Measurements from ENCODE around the gene OR52I2.

Gene OR52I2

GRCh38 chr11:4607781-4608666 is 26.5 kb downstream of the OR52I2 start, which contains the start of gene TRIM68:
Gene TRIM68, minus strand, starts transcription at chr11:4608231. Its CDS starts 2,727 bp downstream, at chr11:4605504.
- Histone ChIP-seq H3K27me3 (ENCODE audit: control insufficient read depth, insufficient read depth, low read length) (no peaks in the 10 kb centered on the region), H3K4me1 (ENCODE audit: control insufficient read depth, insufficient read depth, low read length) (peaks cover 4% of the 10 kb centered on the region; the same call in 1 of the 2 replicates), H3K27ac (ENCODE audit: low read depth, low read length) (peak within 1 kb of the TSS; percentile 95), H3K4me3 (ENCODE audit: low read depth, low read length) (peak within 1 kb of the TSS; percentile 78), H3K9me3 (ENCODE audit: control insufficient read depth, insufficient read depth, low read length) (0 out of 2 replicates have a peak, but pooled peaks cover 4% of the 10 kb centered on the region), H3K9ac (ENCODE audit: low read depth, low read length) (peak within 1 kb of the TSS; percentile 69), H3K36me3 (ENCODE audit: control insufficient read depth, insufficient read depth, low read length) (no peaks in the 10 kb centered on the region)

GRCh38 chr11:4610258-4610935 is 28.9 kb downstream of the OR52I2 start:
- Histone ChIP-seq H3K4me1 (ENCODE audit: control insufficient read depth, insufficient read depth, low read length) (peaks cover 4% of the 10 kb centered on the region; the same call in 1 of the 2 replicates), H3K27me3 (ENCODE audit: control insufficient read depth, insufficient read depth, low read length) (no peaks in the 10 kb centered on the region), H3K36me3 (ENCODE audit: control insufficient read depth, insufficient read depth, low read length) (no peaks in the 10 kb centered on the region), H3K4me3 (ENCODE audit: low read depth, low read length) (no peak overlapping the region), H3K9ac (ENCODE audit: low read depth, low read length) (no peak overlapping the region), H3K27ac (ENCODE audit: low read depth, low read length) (no peak overlapping the region), H3K9me3 (ENCODE audit: control insufficient read depth, insufficient read depth, low read length) (0 out of 2 replicates have a peak, but pooled peaks cover 4% of the 10 kb centered on the region)

- Histone ChIP-seq H3K4me3 (ENCODE audit: low read depth, low read length) (no peak overlapping the region), H3K36me3 (ENCODE audit: control insufficient read depth, insufficient read depth, low read length) (no peaks in the 10 kb centered on the region), H3K27ac (ENCODE audit: low read depth, low read length) (no peak overlapping the region), H3K4me1 (ENCODE audit: control insufficient read depth, insufficient read depth, low read length) (peaks cover 4% of the 10 kb centered on the region; the same call in 1 of the 2 replicates), H3K27me3 (ENCODE audit: control insufficient read depth, insufficient read depth, low read length) (no peaks in the 10 kb centered on the region), H3K9me3 (ENCODE audit: control insufficient read depth, insufficient read depth, low read length) (0 out of 2 replicates have a peak, but pooled peaks cover 4% of the 10 kb centered on the region), H3K9ac (ENCODE audit: low read depth, low read length) (no peak overlapping the region)
Measured at GRCh38 chr11:4611986-4612385, 30.4 kb downstream of the OR52I2 start.

DNA sequence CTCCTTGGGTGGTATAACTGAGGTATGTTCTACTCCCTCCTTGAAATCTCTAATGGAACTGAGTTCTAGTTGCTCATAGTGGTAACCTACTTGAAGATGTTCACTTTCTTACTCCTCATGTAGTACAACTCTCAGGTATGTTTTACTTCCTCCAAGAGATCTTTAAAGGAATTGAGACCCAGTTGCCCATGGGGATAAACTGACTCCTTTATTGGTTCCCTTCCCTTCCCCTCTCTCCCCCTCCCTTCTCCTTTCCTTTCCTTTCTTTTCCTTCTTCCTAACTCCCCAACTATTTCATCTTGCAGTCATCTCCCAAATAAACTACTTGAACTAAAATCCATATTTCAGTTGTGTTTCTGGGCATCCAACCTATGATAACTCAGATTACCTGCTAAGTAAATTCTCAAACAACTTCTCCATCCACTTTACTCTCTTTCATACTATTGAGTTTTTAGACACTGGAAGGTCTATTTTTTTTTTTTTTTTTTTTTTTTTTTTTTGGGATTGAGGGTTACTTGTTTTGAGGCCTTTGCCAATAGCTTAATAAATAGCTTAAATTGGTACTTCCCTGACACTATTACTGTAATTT is 34.4 kb downstream of the OR52I2 start:
- H3K36me3 ChIP-seq (ENCODE audit: control insufficient read depth, insufficient read depth, low read length), result no peaks in the 10 kb centered on the region
- H3K27me3 ChIP-seq (ENCODE audit: control insufficient read depth, insufficient read depth, low read length), result no peaks in the 10 kb centered on the region
- no peaks in the 10 kb centered on the region for H3K4me1 ChIP-seq (ENCODE audit: control insufficient read depth, insufficient read depth, low read length)
- no peak overlapping the region for H3K4me3 ChIP-seq (ENCODE audit: low read depth, low read length)
- no peak overlapping the region for H3K27ac ChIP-seq (ENCODE audit: low read depth, low read length)
- no peak overlapping the region for H3K9ac ChIP-seq (ENCODE audit: low read depth, low read length)
- no peaks in the 10 kb centered on the region for H3K9me3 ChIP-seq (ENCODE audit: control insufficient read depth, insufficient read depth, low read length)

DNA sequence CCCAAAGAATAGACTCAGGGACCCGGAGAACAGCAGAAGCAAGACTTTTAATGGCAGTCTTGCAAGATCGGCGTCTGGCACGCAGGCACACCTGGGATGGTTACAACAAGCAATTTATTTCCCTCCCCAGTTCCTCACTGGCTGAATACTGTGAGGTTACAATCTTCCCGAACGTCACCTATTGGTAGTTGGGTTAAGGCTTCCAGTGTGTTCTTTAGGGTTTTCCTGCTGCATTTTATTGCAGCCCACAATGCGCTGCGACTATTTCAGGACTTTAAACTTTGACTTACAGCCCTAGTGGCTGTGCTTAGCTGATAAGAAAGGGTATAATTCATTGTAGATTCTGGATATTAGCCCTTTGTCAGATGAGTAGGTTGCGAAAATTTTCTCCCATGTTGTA is 38.0 kb downstream of the OR52I2 start:
- Histone ChIP-seq H3K4me1 (ENCODE audit: control insufficient read depth, insufficient read depth, low read length) (no peaks in the 10 kb centered on the region), H3K9me3 (ENCODE audit: control insufficient read depth, insufficient read depth, low read length) (no peaks in the 10 kb centered on the region), H3K27me3 (ENCODE audit: control insufficient read depth, insufficient read depth, low read length) (no peaks in the 10 kb centered on the region), H3K9ac (ENCODE audit: low read depth, low read length) (no peak overlapping the region), H3K4me3 (ENCODE audit: low read depth, low read length) (no peak overlapping the region), H3K27ac (ENCODE audit: low read depth, low read length) (no peak overlapping the region), H3K36me3 (ENCODE audit: control insufficient read depth, insufficient read depth, low read length) (no peaks in the 10 kb centered on the region)

GRCh38 chr11:4626207-4627099 is 44.9 kb downstream of the OR52I2 start:
- H3K27ac ChIP-seq (ENCODE audit: low read depth, low read length), result no peak overlapping the region
- no peaks in the 10 kb centered on the region for H3K9me3 ChIP-seq (ENCODE audit: control insufficient read depth, insufficient read depth, low read length)
- no peak overlapping the region for H3K9ac ChIP-seq (ENCODE audit: low read depth, low read length)
- H3K4me3 ChIP-seq (ENCODE audit: low read depth, low read length), result no peak overlapping the region
- no peaks in the 10 kb centered on the region for H3K36me3 ChIP-seq (ENCODE audit: control insufficient read depth, insufficient read depth, low read length)
- H3K4me1 ChIP-seq (ENCODE audit: control insufficient read depth, insufficient read depth, low read length), result peaks cover 17% of the 10 kb centered on the region
- H3K27me3 ChIP-seq (ENCODE audit: control insufficient read depth, insufficient read depth, low read length), result no peaks in the 10 kb centered on the region

DNA sequence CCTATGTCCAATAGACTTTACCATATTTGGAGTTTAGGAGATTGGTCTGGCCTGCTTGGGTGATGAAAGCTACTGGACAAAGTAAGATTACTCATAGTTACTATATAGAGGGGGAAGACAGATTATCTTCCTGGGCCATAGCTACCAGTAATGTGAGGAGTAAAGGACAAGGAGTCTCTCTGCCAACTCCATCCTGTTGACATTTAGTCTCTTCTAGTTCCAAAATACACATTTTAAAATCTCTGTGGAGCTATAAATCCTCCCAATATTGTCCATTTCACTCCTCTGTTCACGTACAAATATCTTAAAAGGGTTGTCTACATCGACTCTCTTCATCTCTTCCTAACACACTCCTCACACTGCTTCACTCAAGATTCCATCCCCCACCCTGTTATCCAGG is 54.6 kb downstream of the OR52I2 start:
- H3K9ac ChIP-seq (ENCODE audit: low read depth, low read length), result no peak overlapping the region
- H3K36me3 ChIP-seq (ENCODE audit: control insufficient read depth, insufficient read depth, low read length), result no peaks in the 10 kb centered on the region
- no peak overlapping the region for H3K27ac ChIP-seq (ENCODE audit: low read depth, low read length)
- peaks cover 9% of the 10 kb centered on the region for H3K27me3 ChIP-seq (ENCODE audit: control insufficient read depth, insufficient read depth, low read length)
- H3K4me1 ChIP-seq (ENCODE audit: control insufficient read depth, insufficient read depth, low read length), result no peaks in the 10 kb centered on the region
- no peak overlapping the region for H3K4me3 ChIP-seq (ENCODE audit: low read depth, low read length)
- H3K9me3 ChIP-seq (ENCODE audit: control insufficient read depth, insufficient read depth, low read length), result no peaks in the 10 kb centered on the region

DNA sequence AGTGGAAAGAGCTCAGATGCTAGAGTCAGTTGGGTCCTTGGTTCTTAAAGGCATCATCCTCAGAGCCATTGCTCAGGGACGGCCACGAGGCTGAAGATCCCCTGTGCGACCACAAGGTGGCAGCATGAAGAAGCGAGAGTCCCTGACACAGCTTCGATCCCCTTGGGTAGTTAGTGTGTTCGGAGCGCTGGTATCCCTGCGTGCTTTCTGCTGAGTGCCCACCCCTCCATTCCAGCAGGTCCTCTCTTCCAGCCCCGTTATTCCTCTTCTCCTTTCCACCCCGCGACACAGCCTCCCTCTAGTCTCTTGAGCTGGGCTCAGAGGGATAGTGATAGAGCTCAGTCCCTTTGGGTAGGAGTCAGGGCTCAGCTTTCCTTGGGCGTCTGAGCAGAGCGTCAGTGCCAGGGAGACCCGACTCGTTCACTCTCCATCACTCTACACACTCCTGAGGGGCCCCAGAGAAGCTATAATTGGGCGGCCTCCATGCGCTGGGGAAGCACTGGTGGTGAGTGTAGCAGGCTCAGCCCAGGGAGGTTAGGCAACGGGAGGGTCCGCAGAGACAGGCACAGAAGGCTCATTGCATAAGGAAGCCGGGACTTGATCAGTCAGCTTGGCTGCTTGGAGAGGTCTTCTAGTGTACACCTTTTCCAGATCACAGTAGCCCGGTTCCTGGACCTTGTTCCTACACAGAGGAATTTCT is 55.6 kb downstream of the OR52I2 start, which contains the start of gene OR51D1:
TSS of gene OR51D1 (plus strand) at position 516 of the 700 bp plus-strand sequence. CDS start 2,314 bp downstream, outside the sequence.
- Histone ChIP-seq H3K9me3 (ENCODE audit: control insufficient read depth, insufficient read depth, low read length) (no peaks in the 10 kb centered on the region), H3K27me3 (ENCODE audit: control insufficient read depth, insufficient read depth, low read length) (peaks cover 9% of the 10 kb centered on the region), H3K4me1 (ENCODE audit: control insufficient read depth, insufficient read depth, low read length) (no peaks in the 10 kb centered on the region), H3K9ac (ENCODE audit: low read depth, low read length) (no peak within 1 kb of the TSS), H3K4me3 (ENCODE audit: low read depth, low read length) (peak within 1 kb of the TSS; percentile 43), H3K36me3 (ENCODE audit: control insufficient read depth, insufficient read depth, low read length) (no peaks in the 10 kb centered on the region), H3K27ac (ENCODE audit: low read depth, low read length) (no peak within 1 kb of the TSS)

DNA sequence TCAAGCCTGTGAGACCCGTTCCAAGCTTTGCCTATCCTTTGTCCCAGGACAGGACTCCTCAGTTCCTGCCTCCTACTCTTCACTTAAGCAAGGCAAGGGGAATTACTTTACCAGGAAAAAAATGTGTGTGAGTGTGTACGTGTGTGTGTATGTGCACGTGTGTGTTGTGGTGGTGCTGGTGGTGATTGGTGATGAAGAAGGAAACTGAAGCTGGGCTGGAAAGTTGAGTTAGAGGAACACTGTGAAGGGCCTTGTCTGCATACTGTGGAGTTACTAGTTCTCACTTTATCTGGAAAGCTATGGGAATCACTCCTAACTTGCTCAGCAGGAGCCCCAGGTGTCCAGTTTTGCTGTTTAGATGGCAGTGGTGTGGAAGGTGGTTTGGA is 56.1 kb downstream of the OR52I2 start:
- H3K27me3 ChIP-seq (ENCODE audit: control insufficient read depth, insufficient read depth, low read length), result peaks cover 9% of the 10 kb centered on the region
- no peak overlapping the region for H3K9ac ChIP-seq (ENCODE audit: low read depth, low read length)
- H3K27ac ChIP-seq (ENCODE audit: low read depth, low read length), result no peak overlapping the region
- no peaks in the 10 kb centered on the region for H3K9me3 ChIP-seq (ENCODE audit: control insufficient read depth, insufficient read depth, low read length)
- H3K4me1 ChIP-seq (ENCODE audit: control insufficient read depth, insufficient read depth, low read length), result no peaks in the 10 kb centered on the region
- no peaks in the 10 kb centered on the region for H3K36me3 ChIP-seq (ENCODE audit: control insufficient read depth, insufficient read depth, low read length)
- no peak overlapping the region for H3K4me3 ChIP-seq (ENCODE audit: low read depth, low read length)

GRCh38 chr11:4639931-4640330 is 58.4 kb downstream of the OR52I2 start:
- Histone ChIP-seq H3K9me3 (ENCODE audit: control insufficient read depth, insufficient read depth, low read length) (no peaks in the 10 kb centered on the region), H3K4me3 (ENCODE audit: low read depth, low read length) (no peak overlapping the region), H3K36me3 (ENCODE audit: control insufficient read depth, insufficient read depth, low read length) (no peaks in the 10 kb centered on the region), H3K4me1 (ENCODE audit: control insufficient read depth, insufficient read depth, low read length) (no peaks in the 10 kb centered on the region), H3K27ac (ENCODE audit: low read depth, low read length) (no peak overlapping the region), H3K27me3 (ENCODE audit: control insufficient read depth, insufficient read depth, low read length) (peaks cover 9% of the 10 kb centered on the region), H3K9ac (ENCODE audit: low read depth, low read length) (no peak overlapping the region)

Data from HUES48 (cell line).